Caco-2 (cell line): ENCODE measurements around the gene SPATA2L. TPM values are rescaled to one million over a fixed set of nuclear protein-coding genes. Genes with fewer than 3 reads are reported as not detected.

Experiments
- BruUV-seq: library from RNA; stranded (reverse); fragments of 400-500 nt; replicated peaks from 2 replicates; lab custom pipeline; 2021; lab: Mats Ljungman, UMichigan
- CTCF ChIA-PET: fragments of 300-600 bp; sonication (Branson Sonifier 250); formaldehyde crosslinking; loops from one replicate; lab custom pipeline; 2022; ENCODE audit warnings: antibody characterized with exemption; lab: Charles Lee
- POLR2A ChIA-PET: fragments of 300-600 bp; sonication (Branson Sonifier 250); formaldehyde crosslinking; loops from one replicate; lab custom pipeline; 2022; ENCODE audit warnings: antibody characterized with exemption; lab: Charles Lee
- DNase-seq, 2 experiments: peaks; one replicate each; pipeline versions ENCODE4 v3.0.0 to v3.0.0-alpha.2; 2020 to 2022
- H3K27me3 ChIP-seq: replicated peaks from 2 replicates; pipeline ENCODE4 v1.6.0; 2011; ENCODE audit warnings: low read length; ENCODE audit not compliant: control insufficient read depth, insufficient read depth
- H3K36me3 ChIP-seq: 2 replicates; pipeline ENCODE4 v1.5.1; 2011; ENCODE audit warnings: low read length; ENCODE audit not compliant: control insufficient read depth, insufficient read depth
- H3K4me1 ChIP-seq: fragments of 250-450 bp; sonication (Bioruptor Pico); 2 replicates; pipeline ENCODE4 v1.5.1; 2020; ENCODE audit warnings: mild to moderate bottlenecking
- H3K4me3 ChIP-seq: 2 replicates; pipeline ENCODE4 v1.5.1; 2011; ENCODE audit warnings: low read depth, mild to moderate bottlenecking, control low read depth, low read length
- H3K9me3 ChIP-seq: fragments of 250-450 bp; sonication (Bioruptor Pico); 2 replicates; pipeline ENCODE4 v1.5.1; 2020; ENCODE audit warnings: mild to moderate bottlenecking, moderate library complexity
- H3K27ac Mint-ChIP-seq: one replicate; pipeline ENCODE4 v1.8.0; 2022; ENCODE audit warnings: mixed read lengths; ENCODE audit not compliant: unreplicated experiment
- H3K27me3 Mint-ChIP-seq: one replicate; pipeline ENCODE4 v1.8.0; 2022; ENCODE audit warnings: mixed read lengths; ENCODE audit not compliant: insufficient read depth, unreplicated experiment
- H3K36me3 Mint-ChIP-seq: one replicate; pipeline ENCODE4 v1.8.0; 2022; ENCODE audit warnings: mild to moderate bottlenecking, mixed read lengths; ENCODE audit not compliant: insufficient read depth, unreplicated experiment
- H3K4me1 Mint-ChIP-seq: one replicate; pipeline ENCODE4 v1.8.0; 2022; ENCODE audit warnings: low read depth, mixed read lengths; ENCODE audit not compliant: unreplicated experiment
- H3K4me3 Mint-ChIP-seq: one replicate; pipeline ENCODE4 v1.8.0; 2022; ENCODE audit warnings: mild to moderate bottlenecking, moderate library complexity, mixed read lengths; ENCODE audit not compliant: unreplicated experiment
- H3K9me3 Mint-ChIP-seq: one replicate; pipeline ENCODE4 v1.8.0; 2022; ENCODE audit warnings: mixed read lengths; ENCODE audit not compliant: unreplicated experiment
- CTCF ChIP-seq, 2 experiments: fragments of 200-600 bp in 1 of 2; IDR thresholded peaks; 1 replicate in 1 of 2; 2 replicates in 1 of 2; pipeline versions ENCODE4 v1.5.1 to v1.8.0; 2011 to 2022; ENCODE audit warnings: antibody characterized with exemption in 1 of 2, control low read depth in 1 of 2, inconsistent platforms in 1 of 2, low read depth in 1 of 2, low read length in 1 of 2, mild to moderate bottlenecking in 1 of 2, moderate library complexity in 1 of 2; ENCODE audit not compliant: insufficient read depth in 1 of 2, severe bottlenecking in 1 of 2, unreplicated experiment in 1 of 2
- intact Hi-C: fragments of 100-400 bp; cut with micrococcal nuclease; formaldehyde crosslinking; loops from one replicate; pipeline ENCODE4 v1.10.0; 2022; ENCODE audit not compliant: unreplicated experiment
- total RNA-seq: library from RNA; stranded (reverse); gene quantifications from 2 replicates; pipeline ENCODE4 v1.2.3, GENCODE V29; 2022

SPATA2L gene
- total RNA-seq, 1 experiment from 2014 or later, result 16.4 TPM

DNA sequence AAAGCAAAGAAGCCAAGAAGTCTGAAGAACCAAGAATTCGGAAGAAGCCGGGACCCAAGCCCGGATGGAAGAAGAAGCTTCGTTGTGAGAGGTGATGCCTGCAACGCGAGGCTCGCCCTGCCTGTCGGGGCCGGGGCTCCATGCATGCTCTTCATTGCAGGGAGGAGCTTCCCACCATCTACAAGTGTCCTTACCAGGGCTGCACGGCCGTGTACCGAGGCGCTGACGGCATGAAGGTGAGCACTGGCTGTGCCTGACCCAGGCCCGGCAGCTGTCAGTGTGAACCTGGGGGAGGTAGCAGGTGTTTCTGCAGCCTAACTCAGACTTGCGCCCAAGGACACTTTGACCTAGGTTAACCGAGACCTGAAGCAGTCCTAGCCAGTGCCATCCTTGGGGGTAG lies 31.8 kb upstream of the SPATA2L start:
- CTCF ChIA-PET, result interaction anchor here (0.6 kb wide), 1 partner anchor 189 kb away, joined by 8 read pairs; no protein-coding TSS in a partner anchor

GRCh38 chr16:89732918-89733242 lies 31.4 kb upstream of the SPATA2L start:
- H3K4me3 Mint-ChIP-seq, result peak overlapping the region; percentile 30
- no peaks in the 10 kb centered on the region for H3K4me1 Mint-ChIP-seq
- H3K9me3 Mint-ChIP-seq, result no peaks in the 10 kb centered on the region
- no peaks in the 10 kb centered on the region for H3K27me3 ChIP-seq
- ChIA-PET CTCF (interaction anchor here (0.6 kb wide), 1 partner anchor 190 kb away, joined by 8 read pairs; no protein-coding TSS in a partner anchor), POLR2A (no interaction called here)
- no TSS peak for BruUV-seq
- peak overlapping the region; percentile 69 for H3K27ac Mint-ChIP-seq
- H3K36me3 ChIP-seq, result peaks cover 8% of the 10 kb centered on the region
- H3K27me3 Mint-ChIP-seq, result no peaks in the 10 kb centered on the region
- peaks cover 98% of the 10 kb centered on the region for H3K36me3 Mint-ChIP-seq
- no peaks in the 10 kb centered on the region for H3K4me1 ChIP-seq
- intact Hi-C loops, result no loop called here
- no peaks in the 10 kb centered on the region for H3K9me3 ChIP-seq
- TF ChIP-seq CTCF (IDR thresholded peaks at IDR 0.05; ENCODE audit: insufficient read depth in 1 of 2, low read depth in 1 of 2, low read length in 1 of 2, severe bottlenecking in 1 of 2, unreplicated experiment in 1 of 2), result no peak
- H3K4me3 ChIP-seq, result no peak overlapping the region
- no peak for DNase-seq

More for the DNA sequence above, 31.8 kb upstream of the SPATA2L start:
- Histone ChIP-seq H3K9me3 (no peaks in the 10 kb centered on the region), H3K27me3 (no peaks in the 10 kb centered on the region), H3K4me3 (no peak overlapping the region), H3K36me3 (peaks cover 8% of the 10 kb centered on the region), H3K4me1 (no peaks in the 10 kb centered on the region)
- TF ChIP-seq CTCF (IDR thresholded peaks at IDR 0.05; ENCODE audit: insufficient read depth in 1 of 2, low read depth in 1 of 2, low read length in 1 of 2, severe bottlenecking in 1 of 2, unreplicated experiment in 1 of 2), result no peak
- POLR2A ChIA-PET, result no interaction called here
- no TSS peak for BruUV-seq
- Mint-ChIP-seq H3K27ac (peak overlapping the region; percentile 69), H3K27me3 (no peaks in the 10 kb centered on the region), H3K36me3 (peaks cover 99% of the 10 kb centered on the region), H3K4me1 (no peaks in the 10 kb centered on the region), H3K9me3 (no peaks in the 10 kb centered on the region), H3K4me3 (no peak overlapping the region)
- intact Hi-C loops, result no loop called here
- DNase-seq, result no peak

GRCh38 chr16:89732142-89732917 lies 30.8 kb upstream of the SPATA2L start:
- BruUV-seq, result no TSS peak
- Mint-ChIP-seq H3K27ac (peak overlapping the region; percentile 69), H3K4me3 (peak overlapping the region; percentile 30), H3K9me3 (no peaks in the 10 kb centered on the region), H3K4me1 (no peaks in the 10 kb centered on the region), H3K36me3 (peaks cover 98% of the 10 kb centered on the region), H3K27me3 (no peaks in the 10 kb centered on the region)
- no peak for DNase-seq
- intact Hi-C loops, result no loop called here
- no peaks in the 10 kb centered on the region for H3K4me1 ChIP-seq
- H3K36me3 ChIP-seq, result peaks cover 5% of the 10 kb centered on the region
- H3K9me3 ChIP-seq, result no peaks in the 10 kb centered on the region
- POLR2A ChIA-PET, result no interaction called here
- TF ChIP-seq CTCF (IDR thresholded peaks at IDR 0.05; ENCODE audit: insufficient read depth in 1 of 2, low read depth in 1 of 2, low read length in 1 of 2, severe bottlenecking in 1 of 2, unreplicated experiment in 1 of 2), result no peak
- H3K4me3 ChIP-seq, result no peak overlapping the region
- CTCF ChIA-PET, result interaction anchor here (0.5 kb wide), 1 partner anchor 1296 kb away, joined by 4 read pairs; no protein-coding TSS in a partner anchor
- no peaks in the 10 kb centered on the region for H3K27me3 ChIP-seq
